Esophagus squamous epithelium (tissue), 5 donors: Measurements from ENCODE around the gene RPUSD4. TPM values are rescaled to one million over a fixed set of nuclear protein-coding genes. Genes with fewer than 3 reads are reported as not detected.

ENCODE experiments used
- DNase-seq: peaks from one replicate; lab custom pipeline; 2025; lab: John Stamatoyannopoulos, UW
- H3K27ac ChIP-seq, 4 donors: fragments of 200-600 bp; sonication (generic); one replicate each; pipeline ENCODE4 v1.5.1; 2016 to 2019; ENCODE audit warnings: mild to moderate bottlenecking in 1 of 4
- H3K27me3 ChIP-seq, 4 donors: fragments of 200-600 bp; sonication (generic); 1 replicate in 3 of 4; 2 replicates in 1 of 4; pipeline versions ENCODE4 v1.5.1 to v1.6.0; 2017 to 2021; ENCODE audit warnings: antibody characterized with exemption in 1 of 4
- H3K36me3 ChIP-seq, 3 donors: fragments of 200-600 bp; sonication (generic); one replicate each; pipeline ENCODE4 v1.5.1; 2016 to 2019
- H3K4me1 ChIP-seq, 3 donors: fragments of 200-600 bp; sonication (generic); one replicate each; pipeline ENCODE4 v1.5.1; 2017 to 2019
- H3K4me3 ChIP-seq, 4 donors: fragments of 200-600 bp; sonication (generic); 1 replicate in 3 of 4; 2 replicates in 1 of 4; pipeline ENCODE4 v1.5.1; 2016 to 2019; ENCODE audit warnings: mild to moderate bottlenecking in 2 of 4, moderate library complexity in 1 of 4
- H3K9me3 ChIP-seq, 3 donors: fragments of 200-600 bp; sonication (generic); one replicate each; pipeline ENCODE4 v1.5.1; 2016 to 2019
- POLR2A ChIP-seq, 4 donors: fragments of 450-650 bp; IDR thresholded peaks; one replicate each; pipeline ENCODE4 v1.6.1; 2017; ENCODE audit warnings: antibody characterized with exemption in 4 of 4, mild to moderate bottlenecking in 4 of 4, moderate library complexity in 3 of 4
- WGBS, 2 donors: methylation state at CpG; one replicate each; pipeline ENCODE4 v1.1.5; 2018; 5-methylcytosine and 5-hydroxymethylcytosine counted together
- intact Hi-C: fragments of 100-400 bp; cut with DNase I; formaldehyde crosslinking; loops from one replicate; pipeline ENCODE4 v1.15.0; 2022
- small RNA-seq, 4 donors: library from RNA; depleted of rRNA; stranded (forward); fragments of <200 nt; gene quantifications; one replicate each; pipeline ENCODE3, GENCODE V24; 2016
- total RNA-seq, 4 donors: library from RNA; depleted of rRNA; stranded (reverse); fragments of >200 nt; gene quantifications; one replicate each; pipeline ENCODE4 v1.1.0, GENCODE V29; 2016
- TF ChIP-seq, protein P1 (sequence below), 6 experiments: fragments of 450-650 bp in 4 of 6; fragments of 200-600 bp in 2 of 6; sonication (generic) in 2 of 6; IDR thresholded peaks; one replicate each; pipeline ENCODE4 v1.5.1; 2016 to 2019; ENCODE audit warnings: antibody characterized with exemption in 6 of 6, mild to moderate bottlenecking in 4 of 6, moderate library complexity in 4 of 6
- donor health status: DM: yes; HTN: yes; CAD: no.

The RPUSD4 gene
- total RNA-seq, 4 donors from 2014 or later = 11.7 to 28.6 (median 18.4) TPM

DNA sequence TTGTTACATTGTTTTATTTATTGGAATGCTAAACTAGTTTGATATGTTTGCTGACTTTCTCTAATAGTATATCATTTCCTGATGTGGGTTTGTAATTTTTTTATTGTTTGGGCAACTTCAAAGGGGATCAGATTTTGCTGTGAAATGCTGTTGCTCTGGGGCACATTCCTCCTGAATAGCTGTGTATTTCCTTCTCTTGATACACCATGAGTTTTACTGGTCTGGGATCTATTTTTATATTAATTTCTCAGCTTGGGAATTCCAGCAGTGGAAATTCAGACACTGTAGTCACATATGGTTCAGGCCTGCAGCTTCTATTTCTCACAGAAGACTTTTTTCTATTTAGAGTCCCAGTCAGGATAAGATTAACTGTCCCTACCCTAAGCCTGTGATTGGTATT lies 58.9 kb downstream of the RPUSD4 start:
- intact Hi-C loops = no loop called here
- H3K4me3 ChIP-seq = no peak overlapping the region
- no peak overlapping the region for H3K27ac ChIP-seq
- no peak for DNase-seq
- H3K4me1 ChIP-seq = peaks cover 0 to 19% (median 0%) of the 10 kb centered on the region in 3 donors
- H3K36me3 ChIP-seq = no peaks in the 10 kb centered on the region
- peaks cover 0 to 3% (median 0%) of the 10 kb centered on the region in 4 donors for H3K27me3 ChIP-seq
- TF ChIP-seq POLR2A (IDR thresholded peaks at IDR 0.05) = no peak
- TF ChIP-seq, protein P1, sequence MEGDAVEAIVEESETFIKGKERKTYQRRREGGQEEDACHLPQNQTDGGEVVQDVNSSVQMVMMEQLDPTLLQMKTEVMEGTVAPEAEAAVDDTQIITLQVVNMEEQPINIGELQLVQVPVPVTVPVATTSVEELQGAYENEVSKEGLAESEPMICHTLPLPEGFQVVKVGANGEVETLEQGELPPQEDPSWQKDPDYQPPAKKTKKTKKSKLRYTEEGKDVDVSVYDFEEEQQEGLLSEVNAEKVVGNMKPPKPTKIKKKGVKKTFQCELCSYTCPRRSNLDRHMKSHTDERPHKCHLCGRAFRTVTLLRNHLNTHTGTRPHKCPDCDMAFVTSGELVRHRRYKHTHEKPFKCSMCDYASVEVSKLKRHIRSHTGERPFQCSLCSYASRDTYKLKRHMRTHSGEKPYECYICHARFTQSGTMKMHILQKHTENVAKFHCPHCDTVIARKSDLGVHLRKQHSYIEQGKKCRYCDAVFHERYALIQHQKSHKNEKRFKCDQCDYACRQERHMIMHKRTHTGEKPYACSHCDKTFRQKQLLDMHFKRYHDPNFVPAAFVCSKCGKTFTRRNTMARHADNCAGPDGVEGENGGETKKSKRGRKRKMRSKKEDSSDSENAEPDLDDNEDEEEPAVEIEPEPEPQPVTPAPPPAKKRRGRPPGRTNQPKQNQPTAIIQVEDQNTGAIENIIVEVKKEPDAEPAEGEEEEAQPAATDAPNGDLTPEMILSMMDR (IDR thresholded peaks at IDR 0.05) = no peak
- H3K9me3 ChIP-seq = no peaks in the 10 kb centered on the region

DNA sequence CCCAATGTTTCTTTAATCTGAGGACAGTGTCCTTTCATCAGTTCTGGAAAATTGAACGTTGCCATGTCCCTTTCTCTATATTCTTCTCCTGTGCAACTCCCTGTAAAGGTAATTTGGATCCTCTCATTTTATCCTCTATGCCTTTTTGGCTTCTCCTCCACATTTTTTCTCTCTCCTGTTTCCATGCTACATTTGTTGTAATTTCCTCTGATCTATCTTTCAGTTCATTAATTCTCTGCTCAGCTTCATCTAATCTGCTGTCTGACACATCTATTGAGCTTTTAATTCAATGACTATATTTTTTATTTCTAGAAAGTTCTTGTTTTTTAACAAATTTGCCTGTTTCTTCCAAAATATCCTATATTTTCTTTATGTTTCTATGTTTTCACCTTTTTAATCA lies 59.3 kb downstream of the RPUSD4 start:
- intact Hi-C loops = no loop called here
- H3K36me3 ChIP-seq = no peaks in the 10 kb centered on the region
- peaks cover 0 to 3% (median 0%) of the 10 kb centered on the region in 4 donors for H3K27me3 ChIP-seq
- H3K27ac ChIP-seq = no peak overlapping the region
- no peak for DNase-seq
- no peaks in the 10 kb centered on the region for H3K9me3 ChIP-seq
- no peak overlapping the region for H3K4me3 ChIP-seq
- peaks cover 0 to 23% (median 0%) of the 10 kb centered on the region in 3 donors for H3K4me1 ChIP-seq
- TF ChIP-seq, protein P1 (IDR thresholded peaks at IDR 0.05) = no peak
- TF ChIP-seq POLR2A (IDR thresholded peaks at IDR 0.05) = no peak
- 75 to 88% methylated on average over 1 of the region's 1 CpG for WGBS, 2 donors

Small RNAs within 50 kb of the gene (small RNA-seq; reads per million reads assigned to genes)
- gene AP001893.2 (0 reads per million in 4 donors), gene RN7SL351P (0 reads per million in 4 donors), gene RNU4-86P (0 reads per million in 4 donors)

Other genes starting within 250 kb of the RPUSD4 start
- gene CDON, start 148.8 kb downstream of the RPUSD4 start, total RNA-seq = 1 to 10 TPM; 2.5 to 5.5 (median 3.4) TPM
- gene FAM118B, start 132 bp upstream of the RPUSD4 start, total RNA-seq = 10 to 100 TPM in 3 of 4 donors, 1 to 10 TPM in 1; 6.5 to 18.5 (median 13.6) TPM
- gene SRPRA, start 57.2 kb upstream of the RPUSD4 start, total RNA-seq = 10 to 100 TPM; 60.2 to 82.0 (median 67.8) TPM
- 10 to 100 TPM in 3 of 4 donors, 1 to 10 TPM in 1; 7.5 to 31.4 (median 17.4) TPM for gene FOXRED1, start 57.5 kb upstream of the RPUSD4 start, total RNA-seq
- gene TIRAP, start 71.4 kb upstream of the RPUSD4 start, total RNA-seq = 1 to 10 TPM; 3.9 to 8.8 (median 7.3) TPM
- 10 to 100 TPM; 12.0 to 25.7 (median 14.9) TPM for gene DCPS, start 92.4 kb upstream of the RPUSD4 start, total RNA-seq
- gene ST3GAL4, start 144.0 kb upstream of the RPUSD4 start, total RNA-seq = 100 to 1,000 TPM in 1 of 4 donors, 10 to 100 TPM in 3; 31.0 to 110 (median 51.2) TPM